Endodermal cell (in vitro differentiated cells): Measurements from ENCODE around the gene VPS51. TPM values are rescaled to one million over a fixed set of nuclear protein-coding genes. Genes with fewer than 3 reads are reported as not detected.
A peak's percentile ranks its signal among the peaks of the same experiment; 100 is the strongest.

Source experiments
- DNase-seq: peaks from one replicate; pipeline ENCODE4 v3.0.0-alpha.2; 2017
- H3K27ac ChIP-seq: 2 replicates; pipeline ENCODE4 v1.5.1; 2013; ENCODE audit warnings: mild to moderate bottlenecking, low read depth, low read length, moderate library complexity
- H3K27me3 ChIP-seq: 2 replicates; pipeline ENCODE4 v1.6.1; 2013; ENCODE audit warnings: mild to moderate bottlenecking, low read length, moderate library complexity; ENCODE audit not compliant: insufficient read depth, control insufficient read depth, poor library complexity, severe bottlenecking
- H3K36me3 ChIP-seq: 2 replicates; pipeline ENCODE4 v1.7.0; 2013; ENCODE audit warnings: mild to moderate bottlenecking, low read length, moderate library complexity; ENCODE audit not compliant: control insufficient read depth, insufficient read depth
- H3K4me1 ChIP-seq: one replicate; pipeline ENCODE4 v1.7.0; 2013; ENCODE audit warnings: low read length; ENCODE audit not compliant: control insufficient read depth, insufficient read depth
- H3K4me3 ChIP-seq: 2 replicates; pipeline ENCODE4 v1.5.1; 2013; ENCODE audit warnings: mild to moderate bottlenecking, low read length, moderate library complexity
- H3K9ac ChIP-seq: 2 replicates; pipeline ENCODE4 v1.6.1; 2013; ENCODE audit warnings: mild to moderate bottlenecking, low read length, moderate library complexity; ENCODE audit not compliant: poor library complexity, severe bottlenecking; ENCODE audit errors: extremely low read depth
- H3K9me3 ChIP-seq: 2 replicates; pipeline ENCODE4 v1.6.1; 2013; ENCODE audit warnings: mild to moderate bottlenecking, low read length, moderate library complexity; ENCODE audit not compliant: control insufficient read depth
- H3K27ac Mint-ChIP-seq: 2 replicates; pipeline ENCODE4 v1.8.0; 2020; ENCODE audit warnings: mixed read lengths
- H3K27me3 Mint-ChIP-seq: 2 replicates; pipeline ENCODE4 v1.8.0; 2021; ENCODE audit warnings: mild to moderate bottlenecking, mixed read lengths; ENCODE audit not compliant: insufficient read depth
- H3K36me3 Mint-ChIP-seq: 2 replicates; pipeline ENCODE4 v1.8.0; 2020; ENCODE audit warnings: low read depth, mixed read lengths
- H3K4me1 Mint-ChIP-seq: 2 replicates; pipeline ENCODE4 v1.8.0; 2020; ENCODE audit warnings: mixed read lengths
- H3K4me3 Mint-ChIP-seq: 2 replicates; pipeline ENCODE4 v1.8.0; 2020; ENCODE audit warnings: mild to moderate bottlenecking, moderate library complexity, mixed read lengths
- H3K9me3 Mint-ChIP-seq: 2 replicates; pipeline ENCODE4 v1.8.0; 2020; ENCODE audit warnings: mild to moderate bottlenecking, mixed read lengths
- CTCF ChIP-seq: fragments of 200-600 bp; sonication (generic); conservative IDR thresholded peaks from 2 replicates; pipeline ENCODE4 v1.5.0; 2021; ENCODE audit warnings: antibody characterized with exemption, mild to moderate bottlenecking
- WGBS, 2 experiments: methylation state at CpG; one replicate each; pipeline versions ENCODE4 v1.1.5 to v1.1.7; 2013; ENCODE audit warnings: missing lambda C conversion rate in 2 of 2, mixed read lengths in 1 of 2; ENCODE audit not compliant: insufficient coverage in 1 of 2, insufficient read length in 1 of 2; 5-methylcytosine and 5-hydroxymethylcytosine counted together
- total RNA-seq, 2 donors: library from RNA; stranded (reverse); fragmentation: NEBNext Ultra II Directional in 1 of 2; extraction: Animal tissue kit (Norgen Biotek cat#: 25700) in 1 of 2; gene quantifications; 2 replicates in 1 of 2; 3 replicates in 1 of 2; pipeline ENCODE4 v1.2.1, GENCODE V29; 2021

The VPS51 gene
- total RNA-seq, 2 donors from 2014 or later: 107 to 113 TPM

- H3K27me3 Mint-ChIP-seq: peaks cover 21% of the 10 kb centered on the region
- no peak overlapping the region for H3K27ac Mint-ChIP-seq
- no peak overlapping the region for H3K4me3 Mint-ChIP-seq
- H3K4me1 ChIP-seq: no peaks in the 10 kb centered on the region
- no peaks in the 10 kb centered on the region for H3K36me3 Mint-ChIP-seq
- H3K27ac ChIP-seq: no peak overlapping the region
- H3K9me3 Mint-ChIP-seq: peaks cover 6% of the 10 kb centered on the region
- H3K9ac ChIP-seq: no peak overlapping the region
- H3K9me3 ChIP-seq: peaks cover 12% of the 10 kb centered on the region
- no peaks in the 10 kb centered on the region for H3K36me3 ChIP-seq
- WGBS, 2 experiments: 90 to 100% methylated on average over 3 of the region's 3 CpGs
- no peak overlapping the region for H3K4me3 ChIP-seq
- no peaks in the 10 kb centered on the region for H3K27me3 ChIP-seq
- no peaks in the 10 kb centered on the region for H3K4me1 Mint-ChIP-seq
- peak; percentile 7 for DNase-seq
- TF ChIP-seq CTCF: no peak
Observed at GRCh38 chr11:65151331-65151899, 55.4 kb downstream of the VPS51 start.

GRCh38 chr11:65152122-65152521 lies 56.1 kb downstream of the VPS51 start:
- peaks cover 21% of the 10 kb centered on the region for H3K27me3 Mint-ChIP-seq
- H3K9me3 Mint-ChIP-seq: peaks cover 5% of the 10 kb centered on the region
- Histone ChIP-seq H3K4me1 (no peaks in the 10 kb centered on the region), H3K4me3 (no peak overlapping the region), H3K36me3 (no peaks in the 10 kb centered on the region), H3K27me3 (no peaks in the 10 kb centered on the region), H3K9ac (no peak overlapping the region), H3K9me3 (peaks cover 5% of the 10 kb centered on the region), H3K27ac (no peak overlapping the region)
- 91 to 93% methylated on average over 1 to 2 of the region's 2 CpGs for WGBS, 2 experiments
- TF ChIP-seq CTCF: no peak
- H3K4me1 Mint-ChIP-seq: no peaks in the 10 kb centered on the region
- DNase-seq: no peak
- no peaks in the 10 kb centered on the region for H3K36me3 Mint-ChIP-seq
- no peak overlapping the region for H3K27ac Mint-ChIP-seq
- H3K4me3 Mint-ChIP-seq: no peak overlapping the region

- H3K27ac Mint-ChIP-seq: no peak overlapping the region
- no peak overlapping the region for H3K4me3 Mint-ChIP-seq
- 95 to 100% methylated on average over 3 of the region's 3 CpGs for WGBS, 2 experiments
- no peaks in the 10 kb centered on the region for H3K36me3 ChIP-seq
- no peaks in the 10 kb centered on the region for H3K36me3 Mint-ChIP-seq
- H3K9me3 ChIP-seq: no peaks in the 10 kb centered on the region
- DNase-seq: no peak
- H3K27me3 Mint-ChIP-seq: peaks cover 17% of the 10 kb centered on the region
- no peak for TF ChIP-seq CTCF
- H3K9ac ChIP-seq: no peak overlapping the region
- no peaks in the 10 kb centered on the region for H3K27me3 ChIP-seq
- no peaks in the 10 kb centered on the region for H3K4me1 ChIP-seq
- no peak overlapping the region for H3K27ac ChIP-seq
- no peak overlapping the region for H3K4me3 ChIP-seq
- no peaks in the 10 kb centered on the region for H3K9me3 Mint-ChIP-seq
- no peaks in the 10 kb centered on the region for H3K4me1 Mint-ChIP-seq
Observed at GRCh38 chr11:65156256-65156655, 60.2 kb downstream of the VPS51 start.
